ENCODE results near the gene NAA15.

DNA sequence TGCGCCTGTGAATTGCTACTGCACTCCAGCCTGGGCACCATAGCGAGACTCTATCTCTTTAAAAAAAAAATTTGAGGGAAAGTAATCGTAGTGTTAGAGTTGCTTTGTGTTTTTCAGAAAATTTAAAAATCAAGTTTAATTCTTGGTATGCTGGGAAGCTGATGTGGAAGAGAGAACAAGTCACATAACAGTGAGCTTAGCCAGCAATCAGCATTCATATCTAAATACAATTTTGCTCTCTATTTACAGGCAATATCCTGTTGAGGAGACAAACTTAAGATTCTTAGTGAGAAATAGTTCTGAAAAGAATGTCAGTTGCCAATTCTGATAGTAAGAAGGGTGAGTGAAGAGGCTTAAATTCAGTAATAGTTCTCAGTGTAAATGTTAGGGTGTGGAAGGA is 10.6 kb downstream of the NAA15 start:
- TF ChIP-seq CTCF (IDR thresholded peaks at IDR 0.05) (no peak), POLR2AphosphoS5 (IDR thresholded peaks at IDR 0.05) (no peak), POLR2A (IDR thresholded peaks at IDR 0.05) (no peak)

Measured in stomach (tissue), 4 donors.